Ovary (tissue), 3 donors: ENCODE results near the gene PIP5K1B.

ENCODE experiments used
- EP300 ChIP-seq: sonication (generic); formaldehyde crosslinking; IDR thresholded peaks from one replicate; pipeline ENCODE4 v1.6.1; 2017; ENCODE audit warnings: antibody characterized with exemption
- POLR2A ChIP-seq: fragments of 450-650 bp; IDR thresholded peaks from one replicate; pipeline ENCODE4 v1.6.1; 2017; ENCODE audit warnings: antibody characterized with exemption, mild to moderate bottlenecking, moderate library complexity
- TF ChIP-seq, protein P1 (sequence below), 3 donors: fragments of 450-650 bp in 2 of 3; fragments of 200-600 bp in 1 of 3; IDR thresholded peaks; one replicate each; pipeline versions ENCODE4 v1.5.1 to v1.8.0; 2016 to 2022; ENCODE audit warnings: antibody characterized with exemption in 3 of 3, mild to moderate bottlenecking in 1 of 3
- donor health status: DM: no; HTN: no; CAD: no.

DNA sequence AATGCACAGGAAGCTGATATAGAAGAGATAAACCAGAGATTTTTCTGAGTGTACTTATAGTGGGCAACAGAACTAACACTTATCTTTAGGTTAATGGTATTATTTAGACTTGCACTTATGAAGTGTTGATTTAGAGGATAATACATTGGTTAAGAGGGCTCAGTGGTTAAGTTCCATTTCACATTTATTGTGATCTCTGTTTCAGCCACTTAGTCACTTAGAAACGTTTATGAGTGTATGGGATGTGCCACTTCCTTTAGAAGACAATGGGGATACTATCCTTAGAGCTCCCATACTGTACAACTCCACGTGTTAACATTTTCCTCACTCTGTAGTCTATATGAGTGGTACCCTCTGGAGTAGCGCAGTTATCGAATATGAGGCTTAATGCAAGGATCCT lies 57.5 kb downstream of the PIP5K1B start:
- TF ChIP-seq, protein P1, sequence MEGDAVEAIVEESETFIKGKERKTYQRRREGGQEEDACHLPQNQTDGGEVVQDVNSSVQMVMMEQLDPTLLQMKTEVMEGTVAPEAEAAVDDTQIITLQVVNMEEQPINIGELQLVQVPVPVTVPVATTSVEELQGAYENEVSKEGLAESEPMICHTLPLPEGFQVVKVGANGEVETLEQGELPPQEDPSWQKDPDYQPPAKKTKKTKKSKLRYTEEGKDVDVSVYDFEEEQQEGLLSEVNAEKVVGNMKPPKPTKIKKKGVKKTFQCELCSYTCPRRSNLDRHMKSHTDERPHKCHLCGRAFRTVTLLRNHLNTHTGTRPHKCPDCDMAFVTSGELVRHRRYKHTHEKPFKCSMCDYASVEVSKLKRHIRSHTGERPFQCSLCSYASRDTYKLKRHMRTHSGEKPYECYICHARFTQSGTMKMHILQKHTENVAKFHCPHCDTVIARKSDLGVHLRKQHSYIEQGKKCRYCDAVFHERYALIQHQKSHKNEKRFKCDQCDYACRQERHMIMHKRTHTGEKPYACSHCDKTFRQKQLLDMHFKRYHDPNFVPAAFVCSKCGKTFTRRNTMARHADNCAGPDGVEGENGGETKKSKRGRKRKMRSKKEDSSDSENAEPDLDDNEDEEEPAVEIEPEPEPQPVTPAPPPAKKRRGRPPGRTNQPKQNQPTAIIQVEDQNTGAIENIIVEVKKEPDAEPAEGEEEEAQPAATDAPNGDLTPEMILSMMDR (IDR thresholded peaks at IDR 0.05): no peak
- no peak for TF ChIP-seq POLR2A
- no peak for TF ChIP-seq EP300
